HG03045 (cell line): ENCODE results near the gene ENTHD1.

ENCODE experiments used
- ATAC-seq: cut with Tn5 transposase; IDR thresholded peaks from one replicate; pipeline ENCODE4 v1.9.1; 2021; ENCODE audit warnings: mild to moderate bottlenecking, moderate library complexity; ENCODE audit not compliant: unreplicated experiment

ENTHD1 gene

DNA sequence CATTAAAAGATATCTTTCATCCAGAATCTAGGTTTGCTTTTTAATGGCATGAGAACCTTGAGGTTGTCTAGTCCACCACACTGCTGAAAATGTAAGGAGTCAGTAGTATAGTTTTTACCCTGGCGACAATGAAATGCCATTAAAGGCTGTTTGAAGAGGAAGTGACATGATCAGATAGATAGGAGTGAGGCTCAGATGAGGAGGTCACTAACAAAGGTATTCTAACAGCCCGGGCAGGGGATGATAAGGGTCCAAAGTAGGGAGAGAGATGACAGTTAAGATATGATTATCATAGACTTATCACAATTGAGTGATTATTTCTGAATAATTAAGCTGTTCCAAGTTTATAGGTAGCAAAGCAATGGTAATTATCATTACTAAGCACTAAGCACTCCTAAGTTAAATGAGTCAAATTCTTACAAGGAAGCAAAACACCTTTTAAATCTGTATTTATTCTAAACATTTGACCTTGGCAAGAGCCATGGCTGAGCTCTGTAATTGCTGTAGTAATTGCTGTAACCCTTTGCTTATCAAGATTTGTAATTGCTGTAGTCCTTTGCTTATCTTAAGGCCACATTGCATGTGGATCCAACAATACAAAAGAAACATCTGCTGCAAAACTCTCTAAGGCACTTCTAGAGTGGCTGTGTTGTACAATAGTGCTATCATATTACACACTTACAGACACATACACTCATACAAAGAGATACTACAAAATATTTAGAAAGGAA lies 92.6 kb downstream of the ENTHD1 start:
- no peak for ATAC-seq

DNA sequence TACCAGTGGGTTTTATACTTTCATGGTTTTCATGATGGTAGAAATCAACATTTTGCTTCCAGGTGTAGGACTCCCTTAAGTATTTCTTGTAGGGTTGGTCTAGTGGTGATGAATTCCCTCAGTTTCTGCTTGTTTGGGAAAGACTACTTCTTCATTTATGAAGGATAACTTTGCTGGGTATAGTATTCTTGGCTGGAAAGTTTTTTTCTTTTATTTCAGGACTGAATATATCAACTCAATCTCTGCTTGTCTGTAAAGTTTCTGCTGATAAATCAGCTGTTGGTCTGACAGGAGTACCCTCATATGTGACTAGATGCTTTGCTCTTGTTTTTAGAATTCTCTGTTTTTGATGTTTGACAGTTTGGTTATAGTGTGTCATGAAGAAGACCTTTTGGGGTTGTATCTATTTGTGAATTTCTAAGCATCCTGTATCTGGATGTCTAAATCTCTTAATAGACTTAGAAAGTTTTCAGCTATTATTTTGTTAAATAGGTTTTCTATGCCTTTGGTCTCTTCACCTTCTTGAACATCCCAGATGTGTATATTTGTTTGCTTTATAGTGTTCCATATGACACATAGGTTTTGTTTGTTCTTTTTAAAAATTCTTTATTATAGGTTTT lies 95.9 kb downstream of the ENTHD1 start:
- ATAC-seq: no peak

DNA sequence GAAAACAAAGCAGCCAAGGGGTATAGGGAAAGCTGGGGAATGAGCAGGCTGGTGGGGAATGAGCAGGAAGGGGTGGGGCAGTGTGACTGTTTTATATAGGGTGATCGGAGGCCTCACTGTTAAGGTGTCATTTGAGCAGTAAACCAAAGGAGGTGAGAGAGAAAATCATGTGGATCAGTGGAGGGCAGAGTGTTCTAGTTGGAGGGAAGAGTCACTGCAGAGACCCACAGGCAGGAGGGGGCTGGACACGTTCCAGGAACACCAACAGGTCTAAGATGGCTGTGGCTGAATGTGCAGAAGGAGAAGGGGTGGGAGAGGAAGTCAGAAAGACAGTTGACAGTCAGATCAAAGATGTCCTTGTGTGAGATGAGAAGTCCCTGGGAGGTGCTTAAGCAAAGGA lies 103.8 kb downstream of the ENTHD1 start:
- ATAC-seq: no peak

- ATAC-seq: no peak
These were observed 108.3 kb downstream of the ENTHD1 start for GRCh38 chr22:39785232-39785631.

DNA sequence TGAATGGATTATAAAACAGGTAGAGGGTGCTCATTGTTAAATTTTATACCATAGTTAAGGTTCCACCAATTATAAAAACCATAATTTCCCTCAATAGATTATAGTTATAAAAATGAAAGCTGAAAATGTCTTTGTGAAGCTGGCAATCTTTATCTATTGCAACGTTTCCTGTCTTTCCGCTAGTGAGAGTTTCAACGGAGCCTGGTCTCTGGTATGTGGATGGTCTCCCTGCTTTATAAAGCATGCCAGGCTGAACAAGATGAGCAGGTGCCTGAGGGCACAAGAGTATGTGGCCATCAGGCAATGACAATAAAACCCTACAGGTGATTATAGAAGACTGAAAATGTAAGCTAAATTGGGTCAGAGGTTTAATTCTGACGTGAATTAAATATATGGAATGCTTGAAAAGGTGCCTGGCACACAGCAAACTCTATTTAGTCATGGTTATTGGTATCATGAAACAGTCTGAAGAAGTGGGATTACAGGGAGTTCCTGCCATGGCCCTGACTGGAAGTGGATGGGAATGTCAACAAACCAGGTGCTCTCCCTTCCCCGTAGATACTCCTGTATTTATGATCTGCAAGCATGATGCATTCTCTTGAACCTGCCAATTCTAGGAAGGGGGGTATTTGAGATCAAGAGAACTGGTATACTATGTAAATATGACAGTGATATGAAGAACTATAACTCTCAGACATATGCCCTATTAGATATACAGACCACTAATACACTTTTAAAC lies 115.7 kb downstream of the ENTHD1 start:
- ATAC-seq: no peak

DNA sequence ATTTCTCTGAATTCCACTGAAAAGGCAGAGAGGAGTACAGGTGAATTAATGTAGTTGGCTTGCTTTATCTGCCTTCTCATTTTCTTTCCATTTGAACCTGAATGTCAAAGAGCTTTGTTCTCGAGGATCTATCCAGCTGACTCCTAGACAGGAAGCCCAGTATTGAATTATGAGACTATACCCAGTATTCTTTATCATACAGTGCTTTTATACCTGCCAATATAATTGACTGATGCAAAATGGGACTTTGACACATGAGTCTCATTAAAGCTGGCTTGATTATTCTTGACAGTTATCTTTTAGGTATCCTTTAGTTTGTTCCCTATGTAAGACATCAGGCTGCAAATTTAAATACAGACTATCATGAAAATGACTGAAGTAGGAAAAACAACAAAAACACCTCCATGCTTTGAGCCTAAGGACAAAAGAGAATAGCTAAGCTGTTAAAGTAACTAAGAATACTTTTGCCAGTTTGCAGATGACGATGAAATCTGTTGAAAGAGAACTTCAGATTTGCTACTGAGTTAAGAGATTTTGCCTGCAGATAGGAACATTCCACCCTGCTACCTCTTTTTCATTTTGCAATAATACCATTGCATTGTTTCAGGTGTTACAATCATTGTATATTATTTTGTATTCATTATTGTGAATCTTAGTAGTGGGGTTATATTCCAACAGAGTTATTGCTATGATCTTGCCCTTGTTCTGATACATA lies 117.1 kb downstream of the ENTHD1 start:
- no peak for ATAC-seq

DNA sequence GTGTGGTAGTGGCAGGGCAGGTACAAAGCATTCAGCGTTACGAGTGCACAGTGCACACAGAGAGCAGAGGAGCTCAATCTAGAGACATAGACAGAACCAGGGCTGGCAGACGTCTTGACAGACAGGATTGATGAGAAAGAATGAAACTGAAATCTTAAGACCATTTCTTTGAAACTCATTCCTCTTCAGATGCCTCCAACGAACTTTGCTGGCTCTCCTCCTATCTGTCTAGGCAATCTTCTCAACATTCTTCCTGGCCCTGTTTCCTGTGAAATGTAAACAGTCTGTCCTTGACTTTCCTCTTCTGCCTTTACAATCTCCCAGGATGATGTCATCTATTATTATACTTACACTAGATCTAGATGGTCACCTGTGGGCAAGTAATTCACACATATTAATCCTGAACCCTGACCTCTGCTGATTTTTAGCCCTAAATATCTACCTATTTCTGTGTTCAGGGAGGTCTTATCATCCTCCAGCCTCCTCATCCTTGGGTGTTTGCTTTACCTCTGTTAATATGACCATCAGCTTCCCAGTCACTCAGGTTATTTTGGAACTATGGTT lies 119.5 kb downstream of the ENTHD1 start:
- no peak for ATAC-seq

- ATAC-seq: no peak
These were observed 120.1 kb downstream of the ENTHD1 start for GRCh38 chr22:39773503-39773902.

- no peak for ATAC-seq
These were observed 122.1 kb downstream of the ENTHD1 start for GRCh38 chr22:39771486-39771885.

DNA sequence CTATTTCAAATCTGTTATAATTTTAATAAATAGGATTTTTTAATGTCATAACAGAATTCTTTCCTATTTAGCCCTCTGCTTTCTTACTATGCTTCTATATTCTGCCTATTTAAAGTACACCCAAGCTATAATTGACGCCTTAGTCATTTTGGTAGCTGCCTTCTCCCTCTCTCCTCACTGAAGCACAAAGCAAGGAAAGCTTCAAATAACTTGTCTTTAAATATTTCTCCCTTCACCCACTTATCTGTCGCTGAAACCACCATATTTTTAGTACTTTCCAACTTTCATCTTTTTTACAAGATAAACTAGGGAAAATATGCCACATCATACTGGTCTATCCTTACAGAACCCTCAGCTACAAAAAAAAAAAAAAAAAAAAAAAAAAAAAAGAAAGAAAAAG lies 127.9 kb downstream of the ENTHD1 start:
- no peak for ATAC-seq

DNA sequence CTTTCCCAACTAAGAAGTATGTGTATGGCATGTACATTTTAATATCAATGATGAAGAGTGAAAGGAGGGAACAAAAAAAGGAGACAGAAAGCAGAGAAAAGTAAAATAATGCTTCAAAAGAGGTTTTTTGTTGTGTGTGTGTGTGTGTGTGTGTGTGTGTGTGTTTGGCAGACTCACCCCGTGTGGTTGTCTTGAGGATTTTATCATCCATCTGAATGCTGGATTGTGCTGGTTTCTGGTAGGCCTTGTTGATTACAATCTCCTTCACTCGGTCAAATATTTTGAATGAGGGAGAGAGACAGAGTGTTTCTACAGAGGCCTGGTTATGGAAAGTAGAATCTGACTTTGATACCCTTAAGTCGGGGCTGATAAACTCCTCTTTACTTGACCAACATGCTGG lies 128.5 kb downstream of the ENTHD1 start:
- no peak for ATAC-seq

GRCh38 chr22:39763276-39763675 lies 130.3 kb downstream of the ENTHD1 start:
- no peak for ATAC-seq

GRCh38 chr22:39750759-39751158 lies 142.8 kb downstream of the ENTHD1 start:
- ATAC-seq: no peak

- ATAC-seq: no peak
These were observed 144.7 kb downstream of the ENTHD1 start for GRCh38 chr22:39748877-39749276.

DNA sequence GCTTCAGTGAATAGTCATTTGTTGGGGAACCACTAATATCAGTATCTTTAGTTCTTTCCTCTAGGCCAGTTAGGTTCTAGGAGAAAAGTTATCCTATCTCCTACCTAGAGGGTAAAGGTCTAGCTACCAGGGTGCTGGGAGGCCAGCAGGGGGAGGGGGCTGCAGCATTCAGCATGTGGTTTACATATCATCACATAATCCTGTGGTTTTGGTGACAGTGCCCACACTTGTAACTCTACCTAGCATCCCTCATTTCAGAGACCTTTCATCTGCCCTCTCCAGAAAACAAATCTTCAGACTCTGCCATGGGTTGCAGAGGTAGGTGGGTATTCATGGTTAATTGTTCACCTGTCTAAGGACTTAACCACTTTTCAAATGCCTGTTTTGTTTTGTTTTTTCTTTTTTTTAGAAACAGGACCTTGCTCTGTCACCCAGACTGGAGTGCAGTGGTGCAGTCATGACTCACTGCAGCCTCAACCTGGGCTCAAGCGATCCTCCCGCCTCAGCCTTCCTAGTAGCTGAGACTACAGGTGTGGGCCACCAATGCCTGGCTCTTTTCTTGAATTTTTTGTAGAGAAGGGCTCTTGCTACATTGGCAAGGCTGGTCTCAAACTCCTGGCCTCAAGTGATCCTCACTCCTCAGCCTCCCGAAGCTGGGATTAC lies 146.8 kb downstream of the ENTHD1 start:
- no peak for ATAC-seq

DNA sequence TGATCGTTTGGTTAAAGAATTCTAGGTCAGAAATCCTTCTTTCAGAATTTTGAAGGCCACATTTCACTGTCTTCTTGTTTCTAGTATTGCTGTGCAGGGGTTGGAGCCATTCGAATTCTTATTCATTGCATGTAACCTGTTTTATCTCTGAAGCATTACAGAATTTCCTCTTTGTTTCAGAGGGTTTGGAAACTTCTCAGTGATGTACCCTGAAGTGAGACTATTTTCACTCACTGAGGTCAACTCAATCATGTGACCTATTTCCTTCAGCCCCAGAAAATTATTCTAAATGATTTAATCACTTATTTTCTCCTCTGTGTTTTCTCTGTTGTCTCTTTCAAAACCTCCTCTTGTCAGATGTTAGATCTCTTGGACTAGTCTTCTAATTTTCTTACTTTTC lies 147.8 kb downstream of the ENTHD1 start:
- no peak for ATAC-seq

GRCh38 chr22:39744353-39744752 lies 149.2 kb downstream of the ENTHD1 start:
- ATAC-seq: no peak

GRCh38 chr22:39743935-39744334 lies 149.6 kb downstream of the ENTHD1 start:
- no peak for ATAC-seq

DNA sequence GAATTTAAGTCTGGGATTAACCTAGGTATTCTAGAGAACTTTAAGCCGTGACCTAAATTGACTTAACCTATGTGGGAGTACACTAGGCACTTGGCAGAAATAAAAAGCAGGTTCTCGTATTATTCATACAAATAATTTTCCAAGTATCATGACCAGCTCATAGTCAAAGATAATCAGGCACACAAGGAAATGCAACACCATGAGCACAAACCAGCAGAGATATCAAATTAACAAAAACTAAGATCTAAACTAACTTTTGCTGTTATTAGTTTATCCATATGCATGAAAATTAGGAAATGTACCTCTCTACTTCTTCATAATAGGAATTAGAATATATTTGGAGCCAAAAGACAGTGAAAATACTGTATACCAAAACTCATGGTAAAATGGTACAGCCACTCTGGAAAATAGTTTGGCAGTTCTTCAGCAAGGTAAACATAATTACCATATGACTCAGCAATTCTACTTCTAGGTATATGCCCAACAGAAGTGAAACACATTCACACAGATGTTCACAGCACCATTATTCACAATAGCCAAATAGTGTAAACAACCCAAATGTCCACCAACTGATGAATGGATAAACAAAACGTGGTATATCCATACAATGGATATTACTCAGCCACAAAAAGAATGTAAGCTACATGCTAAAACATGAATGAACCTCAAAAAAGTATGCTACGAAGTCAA lies 154.1 kb downstream of the ENTHD1 start:
- ATAC-seq: no peak

DNA sequence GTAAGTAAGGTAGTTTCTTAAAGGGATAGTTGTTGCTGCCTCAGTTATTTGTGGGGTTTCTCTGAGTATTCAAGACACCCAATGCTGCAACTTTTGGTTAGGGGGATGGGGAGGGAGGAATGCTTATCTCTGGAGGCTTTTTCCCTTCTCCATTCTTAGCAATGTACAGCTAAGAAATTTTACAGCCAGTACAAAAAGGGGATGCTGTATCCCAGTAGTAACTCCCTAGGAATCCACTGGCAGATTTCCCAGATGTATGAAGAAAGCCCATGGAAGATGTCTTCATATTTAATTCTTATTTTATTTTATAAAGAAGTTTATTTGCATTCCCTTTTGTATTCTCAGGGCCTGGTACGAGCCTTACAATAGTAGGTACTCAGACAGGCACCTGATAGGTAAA lies 154.8 kb downstream of the ENTHD1 start:
- ATAC-seq: no peak
